Stromal cell of bone marrow (primary cell): ENCODE measurements around the gene GRIK1.
A peak's percentile ranks its signal among the peaks of the same experiment; 100 is the strongest.

Experiments used
- DNase-seq: peaks from one replicate; pipeline ENCODE4 v3.0.0-alpha.2; 2012; ENCODE audit warnings: low read depth

Gene GRIK1

DNA sequence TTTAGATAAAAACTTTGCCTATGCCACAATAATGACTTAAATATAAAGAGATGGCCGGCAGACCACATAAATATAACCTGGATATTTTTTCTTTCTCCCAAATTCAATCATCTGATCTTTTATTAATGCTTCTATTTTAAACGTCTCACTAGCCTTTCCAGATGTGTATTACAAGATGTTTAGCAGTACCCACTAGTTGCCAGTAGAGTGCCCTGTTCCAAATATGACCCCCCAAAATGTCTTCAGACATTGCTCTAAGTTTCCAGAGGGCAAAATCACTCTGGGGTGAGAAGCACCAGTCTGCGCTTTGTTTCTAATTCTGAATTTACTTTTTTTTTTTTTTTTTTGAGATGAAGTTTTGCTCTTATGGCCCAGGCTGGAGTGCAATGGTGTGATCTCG is 268.1 kb downstream of the GRIK1 start:
- DNase-seq: no peak

DNA sequence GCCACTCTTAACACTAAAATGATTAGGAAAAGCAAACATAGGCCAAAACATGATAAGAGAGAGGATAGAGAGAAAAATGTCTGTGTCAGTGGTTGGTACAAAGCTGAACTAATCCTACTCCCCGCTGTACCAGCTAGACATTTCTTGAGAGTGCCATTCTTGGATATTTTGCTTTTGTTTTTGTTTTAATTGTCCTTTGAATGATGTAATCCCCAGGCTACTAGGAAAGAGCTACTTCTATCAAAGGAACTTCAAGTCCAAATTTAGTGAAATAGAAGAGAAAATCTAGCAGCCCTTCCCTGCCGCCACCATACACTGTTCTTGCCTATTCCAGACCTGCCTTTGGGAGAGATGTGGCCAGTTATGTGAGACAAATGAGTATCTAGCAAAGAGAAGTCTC is 269.6 kb downstream of the GRIK1 start:
- DNase-seq: no peak

DNA sequence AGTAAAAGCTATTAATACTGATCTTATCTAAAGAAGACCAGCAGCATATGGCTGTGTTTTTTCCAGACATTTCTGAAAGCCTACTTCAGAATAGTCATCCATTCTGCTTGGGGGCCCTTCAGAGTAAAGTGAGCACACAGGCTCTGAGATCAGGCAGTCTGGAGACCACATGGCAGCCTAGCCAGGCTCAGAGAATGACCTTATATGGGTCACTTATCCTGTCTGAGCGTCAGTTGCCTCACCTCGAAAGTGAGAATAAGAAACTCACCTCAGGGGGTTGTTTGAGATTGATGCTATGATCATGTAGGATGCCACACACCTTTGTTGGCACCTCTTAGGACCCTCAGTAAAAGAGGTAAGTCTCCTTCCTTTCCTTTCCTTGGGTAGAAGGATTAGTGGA is 270.4 kb downstream of the GRIK1 start:
- no peak for DNase-seq

DNA sequence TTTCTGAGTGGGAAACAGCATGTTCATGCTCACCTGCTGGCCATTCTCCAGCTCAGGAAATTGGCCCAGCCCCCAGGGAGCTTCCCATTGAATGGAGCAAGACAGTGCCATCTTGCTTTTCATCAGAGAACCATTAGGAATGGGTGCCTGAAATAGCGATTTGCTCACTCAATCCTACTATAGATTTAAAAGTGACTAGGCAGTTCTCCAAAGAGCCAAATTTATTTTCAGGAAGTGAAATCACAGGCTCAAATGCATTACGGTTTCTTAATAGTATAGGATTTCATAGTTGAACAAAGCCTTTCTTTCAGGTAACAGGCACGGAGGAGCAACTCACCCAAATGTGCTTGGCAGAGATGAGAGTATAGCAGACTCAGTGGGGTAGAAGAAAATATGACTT is 272.1 kb downstream of the GRIK1 start:
- DNase-seq: no peak

DNA sequence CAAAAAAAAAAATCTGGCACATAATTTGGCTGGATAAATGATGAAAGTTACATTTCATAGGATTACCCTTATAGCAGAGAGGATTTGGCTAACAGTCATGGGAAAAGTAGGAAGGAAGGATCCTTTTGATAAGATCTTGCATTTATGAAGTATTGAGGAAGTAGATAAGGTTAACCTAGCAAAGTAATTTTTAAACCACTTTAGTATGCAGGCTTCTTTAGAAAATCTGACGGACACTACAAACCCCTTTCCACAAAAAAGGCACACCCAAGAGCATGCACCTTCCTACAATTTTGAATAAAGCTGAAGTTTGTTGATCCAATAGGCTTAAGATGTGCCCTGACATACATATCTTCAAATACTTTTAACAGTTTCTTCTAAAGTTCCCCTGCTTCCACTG is 275.2 kb downstream of the GRIK1 start:
- DNase-seq: no peak

DNA sequence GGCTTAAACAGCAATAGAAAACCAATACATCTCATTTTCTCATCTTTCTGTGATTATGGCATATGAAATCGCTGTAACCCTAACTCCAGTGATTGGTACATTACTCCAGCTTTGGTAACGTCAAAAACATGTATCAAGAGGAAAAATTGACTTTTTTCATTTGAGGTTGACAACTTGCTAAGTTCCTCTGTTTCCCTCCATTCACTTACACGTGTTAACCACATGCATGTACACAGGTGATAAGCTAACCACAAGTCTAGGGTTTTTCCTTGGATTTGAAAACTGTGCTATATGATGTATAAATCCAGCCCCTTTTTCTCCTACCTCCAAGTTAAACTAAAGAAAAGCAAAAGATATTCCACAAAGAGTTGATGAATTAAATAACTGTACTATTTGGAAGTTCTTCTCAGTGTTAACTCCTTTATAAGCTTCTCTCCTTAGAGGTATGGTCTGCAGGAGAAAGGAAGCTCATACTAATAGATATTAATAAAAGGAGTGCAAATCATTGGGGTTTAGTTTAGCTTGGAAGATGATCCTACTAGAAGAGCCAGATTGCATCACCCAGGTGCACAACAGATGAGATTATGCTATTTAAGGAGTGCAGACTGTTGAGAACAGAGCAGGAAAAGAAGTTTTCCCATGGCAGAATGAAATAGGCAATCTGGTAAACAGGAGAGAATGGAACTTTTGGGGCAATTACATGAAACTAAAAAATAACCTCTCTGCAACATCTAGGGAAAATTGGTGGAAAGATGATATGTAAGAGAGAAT is 277.9 kb downstream of the GRIK1 start:
- no peak for DNase-seq

DNA sequence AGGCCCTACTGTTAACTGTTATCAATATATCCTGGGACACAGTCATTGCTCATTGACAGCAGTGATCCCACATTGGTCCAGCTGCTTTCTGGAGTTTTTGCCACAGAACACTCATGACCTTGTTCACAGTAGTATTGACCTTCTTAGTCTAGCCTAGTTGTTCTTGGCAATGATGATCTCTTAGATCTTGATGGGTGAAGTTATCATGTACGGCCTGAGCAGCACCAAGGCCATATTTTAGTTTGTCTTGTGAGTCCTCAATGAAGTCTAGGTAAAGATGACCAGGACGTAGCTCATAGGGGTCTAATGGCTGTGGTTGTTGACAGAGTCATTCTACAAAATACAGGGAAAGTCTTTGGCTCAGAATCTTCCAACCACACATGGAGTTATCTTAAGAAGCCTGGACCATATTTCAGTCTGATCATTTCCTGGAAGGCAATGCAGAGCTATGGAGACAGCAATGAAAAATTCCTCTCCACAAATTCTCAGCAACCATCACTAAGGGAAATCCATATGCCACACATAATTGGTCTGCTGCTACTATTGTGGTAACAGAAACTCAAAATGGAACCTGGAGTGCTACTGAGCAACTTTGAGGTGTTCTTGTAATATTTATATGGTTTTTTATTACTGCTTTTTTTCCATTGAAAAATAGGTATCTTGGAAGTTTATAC is 279.6 kb downstream of the GRIK1 start:
- no peak for DNase-seq

DNA sequence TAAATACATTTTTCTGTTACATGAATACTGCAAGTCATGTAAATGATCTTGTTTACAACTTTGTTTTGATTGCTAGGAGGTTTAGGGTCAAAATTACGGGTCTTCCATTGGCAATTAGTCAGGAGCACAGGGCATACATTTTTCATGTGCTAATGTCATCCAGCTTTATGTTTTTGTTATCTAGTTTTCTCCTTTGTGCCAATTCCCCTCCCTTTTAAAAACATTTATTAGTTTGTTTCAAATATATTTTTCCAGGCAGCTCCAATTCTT is 280.9 kb downstream of the GRIK1 start:
- no peak for DNase-seq

DNA sequence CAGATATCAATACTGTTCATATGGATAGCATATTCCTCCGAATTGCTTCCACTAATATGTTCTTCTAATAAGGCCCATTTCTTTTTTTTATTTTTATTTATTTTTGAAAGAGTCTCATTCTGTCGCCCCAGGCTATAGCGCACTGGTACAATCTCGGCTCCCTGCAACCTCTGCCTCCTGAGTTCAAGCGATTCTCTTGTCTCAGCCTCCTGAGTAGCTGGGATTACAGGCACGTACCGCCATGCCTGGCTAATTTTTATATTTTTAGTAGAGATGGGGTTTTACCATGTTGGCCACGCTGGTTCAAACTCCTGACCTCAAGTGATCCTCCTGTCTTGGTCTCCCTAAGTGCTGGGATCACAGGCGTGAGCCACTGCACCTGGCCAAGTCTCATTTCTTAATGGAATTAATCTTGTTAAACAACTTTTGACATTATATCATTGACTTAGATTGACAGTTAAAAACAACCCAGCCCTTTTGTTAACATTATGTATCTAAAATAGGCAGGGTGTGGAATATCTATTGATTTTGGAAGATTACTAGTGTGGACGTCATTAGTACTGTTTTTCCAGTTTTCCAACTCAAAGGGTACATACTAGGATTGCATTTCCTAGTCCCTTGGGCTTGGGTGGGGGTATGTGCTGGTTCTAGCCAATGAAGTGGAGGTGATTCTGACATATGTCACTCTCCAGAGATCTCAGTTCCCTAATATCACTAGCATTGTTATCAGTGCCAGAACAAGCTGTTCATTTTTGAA is 281.4 kb downstream of the GRIK1 start:
- no peak for DNase-seq

DNA sequence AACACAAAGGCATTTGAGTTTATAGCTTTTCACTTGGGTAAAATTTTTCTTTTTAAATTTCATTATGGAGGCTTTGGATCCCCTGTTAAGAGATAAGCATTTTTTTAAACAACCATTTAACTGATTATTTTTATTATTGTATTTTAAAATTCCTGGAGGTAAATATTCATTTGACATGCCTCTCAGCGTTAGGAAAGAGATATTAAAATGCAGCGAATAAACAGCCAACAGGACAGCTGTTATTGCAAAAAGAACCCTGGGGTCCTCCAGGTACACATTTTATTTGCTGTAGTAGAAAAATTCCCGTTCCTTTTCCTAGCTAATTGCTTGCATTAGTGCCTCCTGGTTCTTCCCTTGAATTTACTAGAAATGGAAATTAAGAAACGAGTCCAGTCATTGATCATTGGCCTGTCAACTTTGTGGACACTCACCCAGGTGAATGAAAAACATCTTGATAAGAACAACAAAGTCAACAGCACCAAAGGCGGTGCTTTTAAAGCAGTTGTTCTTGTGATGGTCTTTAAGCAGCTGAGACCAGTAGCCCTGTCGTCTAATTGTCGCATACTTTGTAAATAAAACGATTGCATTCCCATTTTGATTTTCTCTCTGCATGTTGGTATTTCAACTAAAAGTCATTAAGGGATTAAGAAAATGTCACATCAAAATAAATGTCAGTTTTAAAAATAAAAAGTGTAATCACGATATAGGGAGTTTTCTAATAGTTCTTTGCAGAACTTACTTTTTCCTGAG is 282.4 kb downstream of the GRIK1 start:
- DNase-seq: no peak

DNA sequence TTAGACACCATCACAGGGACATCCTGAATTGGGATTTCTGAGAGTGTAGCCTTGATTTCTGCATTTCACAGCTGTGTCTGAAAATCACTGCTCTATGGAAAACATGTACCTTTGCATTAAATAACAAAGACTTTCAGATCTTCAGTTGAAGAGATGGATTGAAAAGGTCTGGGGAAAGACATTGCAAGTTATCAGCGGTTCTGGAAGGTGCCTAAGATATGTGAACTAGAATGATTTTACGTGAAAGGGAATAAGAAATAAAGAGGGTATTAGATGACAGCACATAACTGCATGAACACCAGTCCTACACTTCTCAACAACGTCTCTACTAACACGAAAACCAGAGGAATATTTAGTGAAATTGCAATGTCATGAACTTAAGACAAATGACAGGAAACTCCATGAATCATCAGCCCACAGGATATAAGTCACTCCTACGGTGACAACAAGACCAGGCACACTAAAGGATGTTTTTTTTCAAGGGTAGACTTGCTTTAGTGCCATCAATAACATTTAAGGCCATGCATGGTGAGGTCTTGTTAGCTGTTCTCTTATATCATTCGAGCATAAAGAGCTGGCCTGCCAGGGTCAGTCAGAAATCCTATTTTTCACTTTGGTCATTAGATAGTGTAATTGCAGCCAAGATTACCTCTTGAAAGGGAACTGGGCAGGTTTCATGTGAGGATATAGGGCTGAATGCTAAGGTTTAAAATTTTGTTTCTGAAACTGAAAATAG is 283.1 kb downstream of the GRIK1 start:
- DNase-seq: peak; percentile 65

DNA sequence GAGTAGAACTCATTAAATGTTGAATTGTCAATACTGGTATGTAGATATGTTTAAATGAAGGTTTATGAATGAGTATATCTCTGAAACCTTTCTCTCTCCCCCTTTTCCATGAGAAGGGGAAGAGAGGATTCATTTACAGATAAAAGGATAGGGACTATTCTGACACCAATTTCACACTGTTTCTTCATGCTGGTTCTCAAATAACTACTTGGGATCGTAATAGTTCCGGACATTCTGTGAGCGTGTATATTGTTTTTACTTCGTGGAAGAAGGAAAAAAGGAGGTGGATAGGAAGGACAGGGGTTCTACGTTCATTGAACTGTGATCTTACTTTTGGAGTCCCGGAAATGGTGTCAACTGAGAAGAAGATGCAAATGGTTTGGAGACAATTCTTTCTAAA is 284.2 kb downstream of the GRIK1 start:
- no peak for DNase-seq

DNA sequence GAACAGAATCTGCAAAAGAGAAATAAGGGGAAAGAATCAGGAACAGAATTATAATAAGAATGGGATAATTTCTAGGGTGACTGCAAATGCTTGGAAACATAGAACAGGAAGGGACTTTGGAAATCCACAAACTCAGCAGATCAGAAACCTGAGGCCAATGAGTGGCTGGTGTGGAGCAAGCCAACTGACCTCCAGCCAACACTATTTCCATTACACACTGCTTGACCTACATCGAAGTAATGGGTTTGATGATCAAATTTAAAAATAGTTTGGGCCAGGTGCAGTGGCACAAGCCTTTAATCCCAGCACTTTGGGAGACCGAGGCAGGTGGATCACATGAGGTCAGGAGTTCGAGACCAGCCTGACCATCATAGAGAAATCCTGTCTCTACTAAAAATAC is 284.9 kb downstream of the GRIK1 start:
- no peak for DNase-seq

DNA sequence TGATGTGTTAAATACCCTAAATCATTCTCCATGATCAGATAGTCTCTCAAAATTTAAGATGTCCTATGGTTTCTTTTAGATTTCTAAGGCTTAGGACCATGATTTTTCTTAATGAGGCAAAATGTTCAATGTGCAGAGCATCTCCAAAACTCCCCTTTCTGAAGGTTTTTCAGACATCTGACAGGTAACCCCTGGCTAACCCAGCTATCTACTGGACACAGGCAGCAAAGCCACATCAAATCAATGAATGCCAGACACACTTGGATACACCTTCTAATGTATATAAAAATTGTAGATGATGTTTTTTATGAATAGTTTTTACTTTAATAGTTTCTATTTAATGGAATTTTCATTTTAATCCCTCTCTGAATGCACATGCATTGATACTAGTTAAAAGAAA is 285.6 kb downstream of the GRIK1 start:
- DNase-seq: no peak

DNA sequence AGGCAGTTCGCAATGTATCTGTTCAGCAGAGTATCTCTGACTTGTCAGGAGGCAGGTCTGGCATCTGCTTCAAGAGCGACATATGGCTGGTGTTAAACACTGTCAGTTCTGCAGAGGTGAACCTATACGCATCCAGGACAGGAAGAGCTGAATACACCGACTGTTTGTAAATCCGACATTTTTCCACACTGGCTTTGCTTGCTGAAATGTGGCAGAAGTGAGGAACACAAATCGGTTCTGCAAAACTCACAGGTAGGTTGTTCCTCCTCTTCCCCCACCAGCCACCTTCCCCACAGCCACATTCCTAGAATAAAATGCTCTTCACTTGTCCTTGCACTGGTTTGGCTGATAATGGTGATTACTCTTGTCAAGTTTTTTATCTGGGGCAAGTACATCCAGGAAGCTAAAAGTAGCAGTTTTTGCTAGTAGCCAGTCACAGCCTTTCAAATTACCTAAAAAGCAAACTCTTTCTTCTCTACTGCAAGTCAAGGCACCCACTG is 289.2 kb downstream of the GRIK1 start:
- no peak for DNase-seq

DNA sequence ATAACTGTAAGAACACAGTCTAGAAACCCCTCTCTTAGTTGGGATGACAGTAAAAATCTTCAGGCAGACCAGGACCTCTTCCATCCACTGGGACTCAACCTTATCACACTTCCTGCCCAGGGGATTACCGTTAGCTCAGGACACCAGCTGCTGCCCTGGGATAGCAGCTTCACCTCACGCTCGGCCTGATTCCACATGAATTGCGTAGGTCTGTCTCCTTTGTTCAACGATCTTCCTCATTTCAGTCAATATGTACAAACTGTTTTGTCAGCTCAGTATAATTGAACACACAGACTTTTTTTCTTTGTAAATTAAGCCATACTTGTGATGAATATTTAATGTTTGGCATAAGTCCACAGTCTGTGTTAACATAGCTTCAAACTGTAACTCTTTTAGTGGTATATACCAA is 290.4 kb downstream of the GRIK1 start:
- DNase-seq: no peak

DNA sequence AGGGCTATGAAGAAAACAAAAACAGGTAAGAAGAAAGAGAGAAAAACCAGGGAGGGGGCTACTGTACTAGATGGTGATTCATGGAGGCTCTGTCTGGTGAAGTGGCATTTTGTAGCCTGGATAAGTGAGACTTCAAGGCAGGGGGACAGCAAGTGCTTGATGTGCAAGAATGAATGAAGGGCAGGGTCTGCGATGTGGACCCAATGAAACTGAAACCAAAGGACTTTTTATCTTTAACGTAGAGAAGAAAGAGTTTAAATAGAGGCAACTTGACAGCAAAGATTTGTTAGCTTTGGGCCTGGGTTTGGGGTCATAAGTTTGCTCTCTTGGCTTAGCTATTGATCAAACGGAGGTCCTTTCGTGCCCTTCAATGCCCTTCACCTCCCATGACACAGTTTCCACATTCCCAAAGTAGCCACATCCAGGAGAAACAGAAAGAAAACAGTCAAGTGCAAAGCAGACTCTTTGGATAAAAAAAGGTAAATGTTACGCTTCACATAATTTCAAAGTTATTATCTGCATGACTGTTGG is 291.0 kb downstream of the GRIK1 start:
- no peak for DNase-seq

DNA sequence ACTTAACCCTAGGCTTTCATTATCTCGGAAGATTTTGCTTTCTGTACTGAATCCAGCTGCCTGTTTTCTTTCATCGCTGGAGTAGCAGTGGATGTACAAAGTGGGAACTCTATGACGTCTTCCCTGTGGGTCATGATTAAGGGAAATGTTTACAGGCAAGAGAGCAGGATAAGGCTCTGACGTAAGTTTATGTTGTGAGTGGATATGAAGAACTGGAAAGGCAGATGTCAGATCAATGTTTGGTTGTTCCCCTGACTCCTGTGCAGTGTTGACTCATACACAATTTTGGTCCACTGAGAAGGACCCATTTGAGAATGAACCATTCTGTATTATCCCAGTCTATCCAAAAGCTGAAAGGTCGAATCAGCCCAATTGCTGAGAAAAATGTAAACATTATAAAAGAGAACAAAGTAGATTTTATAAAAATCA is 292.4 kb downstream of the GRIK1 start:
- DNase-seq: no peak

DNA sequence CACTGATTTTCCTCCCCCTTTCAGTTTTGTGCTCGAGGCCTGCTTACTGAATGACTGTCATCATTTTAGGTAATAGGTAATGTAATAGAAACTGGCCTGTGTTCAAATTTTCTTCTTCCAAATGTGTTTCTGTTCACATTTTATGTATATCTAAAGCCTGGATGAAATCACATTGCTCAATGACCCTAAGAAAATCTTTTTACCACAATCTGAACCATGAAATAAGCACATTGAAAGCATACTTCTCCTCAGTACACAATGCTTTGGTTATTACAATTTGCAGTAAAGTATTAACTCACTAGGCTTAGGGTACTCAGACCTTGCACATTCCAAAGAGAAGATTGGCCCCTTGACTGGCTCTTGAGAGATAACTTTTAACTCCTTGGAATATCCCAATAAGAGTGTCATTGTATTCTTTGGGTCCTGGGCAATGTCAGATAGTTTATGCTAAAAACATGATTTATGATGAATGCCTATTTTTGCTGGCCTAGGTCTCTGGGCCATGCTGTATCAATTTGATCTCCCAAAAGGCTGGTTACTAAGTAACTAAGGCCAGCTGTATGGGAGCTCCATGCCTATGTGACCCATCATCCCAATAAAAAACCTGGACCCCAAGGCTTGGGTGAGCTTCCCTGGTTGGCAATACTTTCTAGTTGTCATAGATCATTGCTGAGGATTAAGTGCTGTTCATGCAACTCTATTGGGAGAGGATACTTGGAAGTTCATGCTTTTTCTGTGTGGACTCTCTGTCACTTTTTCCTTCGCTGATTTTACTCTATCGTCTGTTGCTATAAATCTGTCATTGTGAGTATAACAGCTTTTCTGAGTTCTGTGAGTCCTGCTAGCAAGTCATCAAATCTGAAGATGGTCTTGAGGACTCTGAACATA is 293.9 kb downstream of the GRIK1 start:
- no peak for DNase-seq

DNA sequence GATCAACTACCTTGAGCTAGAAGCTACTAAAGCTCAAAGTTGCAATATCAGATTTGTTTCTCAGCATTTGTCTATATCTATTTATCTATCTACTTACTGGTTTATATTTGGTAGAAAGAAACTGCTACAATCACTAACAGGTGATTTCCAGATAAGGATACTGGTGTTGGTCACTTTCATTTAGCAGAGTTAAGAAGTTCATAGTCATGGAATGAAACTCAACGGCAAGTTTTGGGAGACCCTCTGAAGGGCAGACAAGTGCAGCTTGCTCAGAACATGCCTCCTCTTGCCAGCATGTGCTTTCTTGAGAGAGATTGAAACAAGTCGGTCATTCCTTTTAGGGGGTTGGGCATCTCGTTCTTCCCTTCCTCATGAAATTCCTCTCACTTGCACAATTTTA is 296.5 kb downstream of the GRIK1 start:
- no peak for DNase-seq
